AG04450 (cell line): ENCODE data around the gene RFTN1. TPM values are rescaled to one million over a fixed set of nuclear protein-coding genes. Genes with fewer than 3 reads are reported as not detected.

Experiments used
- CTCF ChIA-PET: fragments of 300-600, 350-600 bp; formaldehyde crosslinking; extraction: SDS; loops from one replicate; lab custom pipeline; 2022; ENCODE audit warnings: antibody characterized with exemption, inconsistent platforms; lab: Charles Lee
- POLR2A ChIA-PET: fragments of 350-600 bp; formaldehyde crosslinking; extraction: SDS; loops from one replicate; lab custom pipeline; 2021; ENCODE audit warnings: antibody characterized with exemption, inconsistent platforms; lab: Yijun Ruan, JAX
- DNase-seq: peaks from one replicate; pipeline ENCODE4 v3.0.0-alpha.2; 2011; ENCODE audit warnings: low read depth, low spot score
- H3K27ac ChIP-seq: one replicate; pipeline ENCODE4 v1.5.1; 2012; ENCODE audit warnings: low read depth, low read length, control low read depth
- H3K27me3 ChIP-seq: one replicate; pipeline ENCODE4 v1.6.0; 2012; ENCODE audit warnings: low read length; ENCODE audit not compliant: control insufficient read depth, insufficient read depth
- H3K4me3 ChIP-seq: 2 replicates; pipeline ENCODE4 v1.5.1; 2011; ENCODE audit warnings: mild to moderate bottlenecking, low read depth, low read length, control low read depth
- H3K9me3 ChIP-seq: 2 replicates; pipeline ENCODE4 v1.5.1; 2012; ENCODE audit warnings: low read length; ENCODE audit not compliant: control insufficient read depth, insufficient read depth
- polyA plus RNA-seq: library from polyadenylated mRNA; depleted of rRNA; stranded (reverse); fragments of >200 nt; gene quantifications from 2 replicates; pipeline ENCODE4 v1.2.3, GENCODE V29; 2011
- TF ChIP-seq, protein P1 (sequence below): IDR thresholded peaks from 2 replicates; pipeline ENCODE4 v1.5.1; 2011; ENCODE audit warnings: low read depth, low read length, control low read depth, inconsistent platforms

Gene RFTN1
- polyA plus RNA-seq, 1 experiment = 97.3 TPM

DNA sequence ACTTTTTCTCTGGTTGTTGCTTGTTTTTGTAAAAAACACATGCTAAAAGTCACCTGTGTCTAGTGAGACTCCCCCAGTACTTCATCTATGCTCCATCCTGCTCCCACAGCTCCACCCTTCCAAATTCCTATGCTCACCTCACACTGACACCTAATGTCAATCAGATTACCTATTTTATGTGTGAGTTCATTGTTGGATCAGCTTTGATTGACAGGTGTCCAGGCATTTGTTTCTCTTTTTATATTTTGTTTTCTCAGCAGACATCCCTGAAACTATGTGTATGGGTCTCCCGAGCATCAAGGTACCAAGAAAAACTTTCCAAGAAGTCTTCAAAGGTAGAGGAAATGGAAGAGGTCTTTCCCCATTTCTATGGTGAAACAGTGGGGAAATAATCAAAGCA, 13.4 kb downstream of the RFTN1 start:
- POLR2A ChIA-PET = no interaction called here
- CTCF ChIA-PET = no interaction called here
- TF ChIP-seq, protein P1, sequence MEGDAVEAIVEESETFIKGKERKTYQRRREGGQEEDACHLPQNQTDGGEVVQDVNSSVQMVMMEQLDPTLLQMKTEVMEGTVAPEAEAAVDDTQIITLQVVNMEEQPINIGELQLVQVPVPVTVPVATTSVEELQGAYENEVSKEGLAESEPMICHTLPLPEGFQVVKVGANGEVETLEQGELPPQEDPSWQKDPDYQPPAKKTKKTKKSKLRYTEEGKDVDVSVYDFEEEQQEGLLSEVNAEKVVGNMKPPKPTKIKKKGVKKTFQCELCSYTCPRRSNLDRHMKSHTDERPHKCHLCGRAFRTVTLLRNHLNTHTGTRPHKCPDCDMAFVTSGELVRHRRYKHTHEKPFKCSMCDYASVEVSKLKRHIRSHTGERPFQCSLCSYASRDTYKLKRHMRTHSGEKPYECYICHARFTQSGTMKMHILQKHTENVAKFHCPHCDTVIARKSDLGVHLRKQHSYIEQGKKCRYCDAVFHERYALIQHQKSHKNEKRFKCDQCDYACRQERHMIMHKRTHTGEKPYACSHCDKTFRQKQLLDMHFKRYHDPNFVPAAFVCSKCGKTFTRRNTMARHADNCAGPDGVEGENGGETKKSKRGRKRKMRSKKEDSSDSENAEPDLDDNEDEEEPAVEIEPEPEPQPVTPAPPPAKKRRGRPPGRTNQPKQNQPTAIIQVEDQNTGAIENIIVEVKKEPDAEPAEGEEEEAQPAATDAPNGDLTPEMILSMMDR = no peak
- no peak for DNase-seq
- Histone ChIP-seq H3K4me3 (no peak overlapping the region), H3K27ac (no peak overlapping the region), H3K9me3 (no peaks in the 10 kb centered on the region; the same call in 1 of the 2 replicates), H3K27me3 (no peaks in the 10 kb centered on the region)

DNA sequence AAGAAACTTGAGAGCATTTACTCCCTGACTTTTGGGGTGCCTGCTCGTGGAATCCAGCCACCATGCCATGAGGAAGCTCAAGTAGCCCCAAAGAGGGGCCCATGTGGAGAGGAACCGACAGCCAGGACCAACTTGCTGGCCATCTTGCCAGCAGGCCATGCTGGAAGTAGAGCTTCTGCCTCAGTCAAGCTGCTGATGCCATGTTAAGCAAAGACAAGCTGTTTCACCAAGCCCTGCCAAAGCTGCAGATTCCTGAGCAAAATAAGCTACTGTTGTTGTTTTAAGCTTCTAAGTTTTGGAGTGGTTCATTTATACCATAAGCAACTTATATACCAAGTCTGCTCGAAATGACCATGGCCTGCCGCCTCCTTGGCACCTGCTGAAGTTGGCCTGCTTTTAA, 14.1 kb downstream of the RFTN1 start:
- POLR2A ChIA-PET = no interaction called here
- Histone ChIP-seq H3K9me3 (no peaks in the 10 kb centered on the region), H3K4me3 (no peak overlapping the region), H3K27ac (no peak overlapping the region), H3K27me3 (no peaks in the 10 kb centered on the region)
- DNase-seq = no peak
- TF ChIP-seq, protein P1 = no peak
- CTCF ChIA-PET = interaction anchor here (1.4 kb wide), 1 partner anchor 115 kb away, joined by 3 read pairs; no protein-coding TSS in a partner anchor

DNA sequence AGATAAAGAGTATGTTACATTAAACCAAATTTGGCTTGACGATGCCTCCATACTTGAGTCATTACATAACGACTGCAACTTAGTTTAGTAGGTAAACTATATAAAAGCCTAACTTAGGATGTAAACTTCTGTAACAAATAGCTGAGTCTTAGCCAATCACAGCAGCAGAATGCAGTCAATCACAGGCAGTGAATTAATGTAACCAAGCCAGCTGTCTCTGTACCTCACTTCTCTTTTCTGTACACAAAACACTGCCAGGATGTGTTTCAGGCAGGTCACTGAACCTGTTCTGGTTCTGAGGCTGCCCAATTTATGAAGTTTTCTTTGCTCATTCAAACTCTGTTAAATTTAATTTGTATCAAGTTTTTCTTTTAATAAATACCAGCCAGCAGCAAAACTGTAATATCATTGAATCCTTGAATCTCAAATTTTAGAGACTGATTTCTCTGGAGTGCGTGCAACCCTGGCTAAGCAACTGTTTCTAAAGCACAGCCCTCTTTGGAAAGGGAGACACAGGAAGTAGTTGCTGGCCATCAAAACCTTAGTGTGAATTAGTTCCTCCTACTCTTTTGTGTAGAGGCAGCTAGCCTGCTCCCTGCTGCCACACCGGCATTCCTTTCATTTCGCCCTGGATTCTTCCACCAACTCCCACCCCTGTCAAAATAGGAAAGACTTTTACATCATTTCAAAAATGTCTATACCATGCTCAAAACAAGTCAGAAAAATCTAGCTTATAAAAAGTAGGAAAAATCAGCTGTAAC, 15.2 kb downstream of the RFTN1 start:
- no peak overlapping the region for H3K4me3 ChIP-seq
- TF ChIP-seq, protein P1 = no peak
- ChIA-PET CTCF (interaction anchor here (1.4 to 2.4 kb wide), 3 partner anchors 19 to 207 kb away, joined by 3 to 10 read pairs (median 10); no protein-coding TSS in a partner anchor), POLR2A (no interaction called here)
- no peak overlapping the region for H3K27ac ChIP-seq
- H3K27me3 ChIP-seq = no peaks in the 10 kb centered on the region
- DNase-seq = no peak
- no peaks in the 10 kb centered on the region for H3K9me3 ChIP-seq

DNA sequence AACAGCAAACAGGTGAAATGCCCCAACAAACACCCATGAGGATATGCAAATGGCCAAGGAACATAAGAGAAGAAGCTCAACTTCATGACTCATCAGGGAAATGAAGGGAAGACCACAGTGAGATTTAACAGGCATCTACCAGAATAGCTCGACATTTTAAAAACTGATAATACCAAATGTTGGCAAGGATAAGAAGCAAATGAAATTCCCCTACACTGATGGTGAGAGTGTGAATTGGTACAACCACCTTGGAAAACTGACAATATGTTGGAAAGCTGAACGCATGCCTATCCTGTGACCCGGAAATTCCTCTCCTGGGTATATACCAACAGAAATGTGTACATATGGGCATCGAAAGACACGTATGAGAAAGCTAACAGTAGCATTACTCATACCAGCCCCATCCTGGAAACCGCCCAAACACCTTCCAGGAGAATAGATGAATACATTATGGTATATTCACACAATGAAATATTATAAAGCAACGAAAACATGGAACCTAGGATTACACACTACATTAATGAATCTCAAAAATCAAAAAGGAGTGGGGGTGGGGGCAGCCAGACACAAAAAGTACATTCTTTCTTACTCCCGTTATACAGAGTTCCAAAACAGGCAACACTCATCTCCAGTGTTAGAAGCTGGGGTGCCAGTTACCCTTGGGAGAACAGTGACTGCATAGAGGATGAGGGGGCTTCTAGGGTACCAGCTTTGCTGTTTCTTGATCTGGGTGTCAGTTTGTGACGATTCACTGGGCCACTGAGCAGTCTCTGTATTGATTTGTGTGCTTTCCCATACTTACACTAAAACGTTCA, 16.9 kb downstream of the RFTN1 start:
- ChIA-PET POLR2A (interaction anchor here (1.5 kb wide), 1 partner anchor 12 kb away, joined by 3 read pairs; no protein-coding TSS in a partner anchor), CTCF (interaction anchor here (0.6 to 2.4 kb wide), 4 partner anchors 20 to 1163 kb away, joined by 3 to 10 read pairs (median 7); no protein-coding TSS in a partner anchor)
- no peak overlapping the region for H3K4me3 ChIP-seq
- TF ChIP-seq, protein P1 = no peak
- no peaks in the 10 kb centered on the region for H3K27me3 ChIP-seq
- DNase-seq = no peak
- no peaks in the 10 kb centered on the region for H3K9me3 ChIP-seq
- no peak overlapping the region for H3K27ac ChIP-seq
